SK-N-SH (cell line): Measurements from ENCODE around the gene SSTR3. TPM values are rescaled to one million over a fixed set of nuclear protein-coding genes. Genes with fewer than 3 reads are reported as not detected.

Experiments used
- CTCF ChIP-seq: fragments of 200-600 bp; sonication (generic); IDR thresholded peaks from 2 replicates; pipeline ENCODE4 v1.6.1; 2017; ENCODE audit warnings: antibody characterized with exemption, mild to moderate bottlenecking, moderate library complexity
- ELF1 ChIP-seq: IDR thresholded peaks from 2 replicates; pipeline ENCODE4 v1.4.0; 2012
- EP300 ChIP-seq, 2 experiments: IDR thresholded peaks; 2 replicates each; pipeline versions ENCODE4 v1.4.0 to v1.6.1; 2012; ENCODE audit warnings: borderline replicate concordance in 1 of 2, low read depth in 1 of 2, low read length in 1 of 2
- FOXJ3 ChIP-seq: sonication (generic); formaldehyde crosslinking; IDR thresholded peaks from 2 replicates; pipeline ENCODE4 v1.5.1; 2020; ENCODE audit warnings: mild to moderate bottlenecking, missing genetic modification reagents
- FOXM1 ChIP-seq: IDR thresholded peaks from 2 replicates; pipeline ENCODE4 v1.4.0; 2012; ENCODE audit warnings: low read depth, mild to moderate bottlenecking
- GABPA ChIP-seq: IDR thresholded peaks from 2 replicates; pipeline ENCODE4 v1.4.0; 2012; ENCODE audit warnings: low read depth, mild to moderate bottlenecking
- IRF3 ChIP-seq: fragments of 150-350 bp; IDR thresholded peaks from 2 replicates; pipeline ENCODE4 v1.6.1; 2016; ENCODE audit warnings: mild to moderate bottlenecking, low read depth, low read length
- MEF2A ChIP-seq: IDR thresholded peaks from 2 replicates; pipeline ENCODE4 v1.4.0; 2012; ENCODE audit warnings: low read depth, borderline replicate concordance
- PBX3 ChIP-seq: IDR thresholded peaks from 2 replicates; pipeline ENCODE4; 2012
- POLR2AphosphoS5 ChIP-seq: IDR thresholded peaks from 2 replicates; pipeline ENCODE4 v1.6.1; 2012; ENCODE audit warnings: low read depth, low read length
- RAD21 ChIP-seq: IDR thresholded peaks from 2 replicates; pipeline ENCODE4 v1.6.1; 2012; ENCODE audit warnings: mild to moderate bottlenecking, low read length
- RCOR1 ChIP-seq: fragments of 150-350 bp; IDR thresholded peaks from 2 replicates; pipeline ENCODE4 v1.6.1; 2017; ENCODE audit warnings: antibody characterized with exemption, low read length
- SIN3A ChIP-seq: IDR thresholded peaks from 2 replicates; pipeline ENCODE4 v1.6.1; 2012; ENCODE audit warnings: low read depth, mild to moderate bottlenecking, low read length, moderate library complexity, borderline replicate concordance
- SMC3 ChIP-seq: IDR thresholded peaks from 2 replicates; pipeline ENCODE4 v1.6.1; 2012; ENCODE audit warnings: low read depth, low read length, improper control_type of control experiment
- TAF1 ChIP-seq: IDR thresholded peaks from 2 replicates; pipeline ENCODE4 v1.6.1; 2012; ENCODE audit warnings: low read depth, mild to moderate bottlenecking, low read length, moderate library complexity, borderline replicate concordance
- USF2 ChIP-seq: fragments of 150-350 bp; IDR thresholded peaks from 2 replicates; pipeline ENCODE4 v1.6.1; 2017; ENCODE audit warnings: antibody characterized with exemption, low read length, low read depth, borderline replicate concordance
- ZBTB33 ChIP-seq: IDR thresholded peaks from 2 replicates; pipeline ENCODE4 v1.4.0; 2012; ENCODE audit warnings: low read depth, borderline replicate concordance
- polyA plus RNA-seq, 3 experiments: library from polyadenylated mRNA; depleted of rRNA; stranded (reverse); fragments of >200 nt; gene quantifications; 2 replicates each; pipeline ENCODE4 v1.2.3, GENCODE V29; 2012

Gene SSTR3
- polyA plus RNA-seq, 1 of the 3 experiments (the other 2 are of a cell fraction) = not detected

GRCh38 chr22:37199103-37199759 lies 13.0 kb downstream of the SSTR3 start (continued):
- TF ChIP-seq CTCF (peak; percentile 82), SIN3A (no peak), FOXJ3 (no peak), RAD21 (peak; percentile 76), POLR2AphosphoS5 (peak; percentile 96), ELF1 (no peak), FOXM1 (no peak), IRF3 (no peak), PBX3 (no peak), GABPA (peak; percentile 75), TAF1 (peak; percentile 32; the same call in 1 of the 2 replicates), USF2 (no peak), SMC3 (peak; percentile 79), EP300 (IDR thresholded peaks at IDR 0.05; ENCODE audit: borderline replicate concordance in 1 of 2, low read depth in 1 of 2, low read length in 1 of 2) (no peak), ZBTB33 (no peak), RCOR1 (no peak), MEF2A (no peak)
